GM12801 (cell line): ENCODE data around the gene PEX7.

ENCODE experiments used
- CTCF ChIP-seq: IDR thresholded peaks from one replicate; pipeline ENCODE4 v1.5.1; 2011; ENCODE audit warnings: control low read depth; ENCODE audit not compliant: insufficient read length; ENCODE audit errors: extremely low read depth

Gene PEX7

GRCh38 chr6:136822376-136823127 is at the start of gene PEX7:
Gene PEX7, plus strand, starts transcription at chr6:136822592. Its CDS starts 74 bp downstream, at chr6:136822666.
- no peak for TF ChIP-seq CTCF

DNA sequence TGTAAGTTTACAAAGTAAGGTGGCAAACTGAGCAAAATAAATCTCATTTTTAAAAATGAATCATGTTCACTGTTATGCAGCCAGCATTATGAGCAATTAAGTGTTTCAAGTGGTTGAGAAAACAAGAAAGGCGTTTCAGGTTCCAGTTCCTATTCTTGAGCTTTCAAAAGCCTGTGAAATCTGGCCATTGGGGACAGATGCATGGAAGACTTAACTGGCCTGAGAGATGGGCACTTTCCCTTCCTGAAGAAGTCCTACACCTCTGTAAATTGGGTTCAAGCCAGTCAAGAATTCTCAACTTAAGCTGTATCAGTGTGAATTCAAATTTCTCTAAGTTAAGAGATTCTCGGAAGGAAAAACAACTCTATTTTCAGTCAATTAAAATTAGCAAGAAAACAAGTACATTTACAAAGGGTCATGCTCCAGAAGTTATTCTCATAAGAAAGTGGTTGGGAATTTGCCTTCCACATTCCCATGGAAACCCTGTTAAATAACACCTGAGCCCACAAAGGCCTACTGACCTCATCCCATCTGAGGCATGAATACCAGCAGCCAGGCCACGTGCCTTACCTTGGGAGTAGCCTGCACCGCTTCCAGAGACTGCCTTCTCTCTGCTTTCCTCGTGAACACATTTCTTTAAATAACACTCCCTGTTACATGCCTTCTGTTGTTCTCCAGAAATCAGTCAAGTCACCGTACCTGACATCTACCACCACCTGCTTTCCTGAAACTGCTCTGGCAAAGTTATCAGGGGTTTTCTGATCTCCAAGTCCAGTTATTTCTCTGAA is 49.5 kb upstream of the PEX7 start:
- TF ChIP-seq CTCF: no peak

DNA sequence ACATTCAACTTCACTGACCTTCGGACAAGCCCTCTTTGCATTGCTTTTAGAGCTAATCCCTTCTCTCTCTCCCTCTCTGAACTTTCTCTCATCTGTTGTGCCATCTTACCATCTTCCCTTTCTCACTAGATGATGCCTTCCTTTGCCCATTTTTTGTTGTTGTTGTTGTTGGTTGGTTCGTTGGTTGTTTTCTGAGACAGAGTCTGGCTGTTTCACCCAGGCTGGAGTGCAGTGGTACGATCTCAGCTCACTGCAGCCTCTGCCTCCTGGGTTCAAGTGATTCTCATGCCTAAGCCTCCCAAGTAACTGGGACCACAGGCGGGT is 49.0 kb upstream of the PEX7 start:
- no peak for TF ChIP-seq CTCF

GRCh38 chr6:136774228-136775041 is 48.0 kb upstream of the PEX7 start:
- no peak for TF ChIP-seq CTCF

DNA sequence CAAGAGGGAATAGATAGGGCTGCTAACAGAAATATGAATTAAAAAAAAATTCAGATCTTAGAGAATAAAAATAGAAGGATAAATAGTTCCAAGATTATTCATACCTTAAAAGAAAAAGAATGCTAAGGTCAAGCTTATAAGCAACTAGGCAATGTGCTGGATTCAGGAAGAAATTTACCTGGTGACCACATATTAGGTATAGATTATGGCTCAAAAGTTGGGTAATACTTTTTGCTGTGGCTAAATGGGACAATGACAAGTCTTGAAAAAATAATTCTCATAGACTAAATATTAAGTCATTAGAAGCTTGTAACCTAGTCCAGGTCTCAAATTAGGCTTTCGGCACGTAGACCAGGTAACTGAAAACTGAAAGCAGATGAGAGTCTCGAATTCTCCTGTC is 47.3 kb upstream of the PEX7 start:
- no peak for TF ChIP-seq CTCF

DNA sequence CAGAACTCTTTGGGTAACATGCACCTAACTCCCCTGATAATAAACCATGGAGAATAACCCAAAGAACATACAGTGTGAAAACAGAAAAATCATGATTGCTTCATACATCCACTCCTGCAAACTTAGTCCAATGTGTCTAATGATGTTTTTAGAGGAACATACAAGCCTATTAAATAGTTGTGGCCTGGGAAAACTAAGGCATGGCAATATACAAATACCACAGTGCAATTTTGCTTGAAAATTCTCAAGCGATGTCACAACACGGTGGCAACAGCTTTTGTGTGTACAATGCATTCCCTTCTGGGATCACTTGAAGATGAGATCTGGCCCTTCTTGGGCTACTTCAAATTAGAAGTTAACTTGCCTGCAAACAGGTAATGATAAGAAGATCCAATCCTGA is 46.8 kb upstream of the PEX7 start:
- TF ChIP-seq CTCF: no peak

DNA sequence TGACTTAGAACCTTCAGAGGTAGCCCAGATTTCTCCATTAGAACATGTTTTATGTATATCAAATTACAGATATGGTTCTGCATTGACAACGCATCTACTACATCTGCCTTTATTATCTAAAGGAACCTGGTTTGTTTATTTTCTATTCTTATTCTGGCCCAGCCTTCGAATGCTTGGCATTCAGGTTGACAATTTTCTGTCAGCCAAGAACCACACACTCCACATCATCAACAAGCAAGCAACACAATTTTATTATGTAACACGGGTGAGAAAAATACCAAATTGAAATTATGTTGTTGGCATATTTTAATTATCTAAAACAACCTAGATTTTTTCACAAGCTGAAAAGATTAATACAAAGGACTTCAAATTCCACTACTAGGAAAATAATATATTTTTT is 44.7 kb upstream of the PEX7 start:
- no peak for TF ChIP-seq CTCF
